ENCODE data around the gene LBP.
"Not testable (repeated sequence)": the region's sequence is repeated elsewhere in the genome, so short reads cannot be mapped to it uniquely, and the experiment has no call there.

LBP gene

DNA sequence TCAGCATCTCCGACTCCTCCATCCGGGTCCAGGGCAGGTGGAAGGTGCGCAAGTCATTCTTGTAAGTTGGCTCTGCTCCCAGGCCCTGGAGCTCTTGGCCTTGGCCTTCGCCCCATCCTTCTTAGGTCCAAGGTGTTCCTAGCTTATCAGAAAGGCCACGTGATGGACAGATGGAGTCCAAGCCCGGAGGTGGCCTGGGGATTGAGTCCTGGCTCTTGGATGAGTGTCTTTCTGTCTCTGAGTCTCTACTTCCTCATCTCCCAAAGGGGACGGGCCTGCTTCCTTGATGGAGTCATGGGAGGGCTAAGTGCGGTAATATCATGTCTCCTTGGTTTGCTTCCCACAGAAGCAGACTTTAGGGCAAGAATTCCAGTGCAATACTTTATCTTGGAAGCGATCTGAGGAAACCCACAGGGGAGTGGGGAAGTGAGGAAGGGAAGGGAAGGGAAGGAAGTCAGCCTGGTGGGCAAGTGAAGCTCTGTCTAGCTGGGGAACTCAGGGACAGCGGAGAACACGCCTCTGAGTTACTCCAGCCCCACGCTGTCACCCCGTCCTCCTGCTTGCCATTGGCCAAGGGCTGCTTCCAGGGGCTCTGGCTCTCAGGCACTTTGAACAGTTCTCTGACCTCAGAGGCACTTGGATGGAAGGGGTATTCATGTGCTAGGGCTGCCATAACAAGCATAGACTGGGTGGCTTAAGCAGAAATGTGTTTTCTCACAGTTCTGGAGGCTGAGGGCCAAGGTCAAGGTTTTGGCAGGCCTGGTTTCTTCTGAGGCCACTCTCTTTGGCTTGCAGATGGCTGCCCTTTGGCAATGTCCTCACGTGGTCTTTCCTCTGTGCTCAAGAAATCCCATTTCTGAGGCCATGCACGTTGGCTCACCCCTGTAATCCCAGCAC, 4.8 kb downstream of the LBP start:
- no peak for DNase-seq

- no peak for DNase-seq
Measured at GRCh38 chr20:38353316-38353715, 7.0 kb downstream of the LBP start.

DNA sequence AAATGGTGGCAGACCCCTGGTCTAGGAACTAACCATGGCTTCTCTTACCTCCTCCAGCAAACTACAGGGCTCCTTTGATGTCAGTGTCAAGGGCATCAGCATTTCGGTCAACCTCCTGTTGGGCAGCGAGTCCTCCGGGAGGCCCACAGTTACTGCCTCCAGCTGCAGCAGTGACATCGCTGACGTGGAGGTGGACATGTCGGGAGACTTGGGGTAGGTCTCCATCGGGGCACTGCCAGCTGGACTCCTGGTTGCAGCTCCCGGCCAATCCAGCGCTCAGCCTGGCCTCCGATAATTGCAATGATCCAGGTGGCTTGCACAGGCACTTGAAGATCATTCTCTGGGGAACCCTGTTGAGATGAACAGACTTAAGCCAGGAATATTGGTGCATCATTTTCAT, 7.9 kb downstream of the LBP start:
- no peak for DNase-seq

DNA sequence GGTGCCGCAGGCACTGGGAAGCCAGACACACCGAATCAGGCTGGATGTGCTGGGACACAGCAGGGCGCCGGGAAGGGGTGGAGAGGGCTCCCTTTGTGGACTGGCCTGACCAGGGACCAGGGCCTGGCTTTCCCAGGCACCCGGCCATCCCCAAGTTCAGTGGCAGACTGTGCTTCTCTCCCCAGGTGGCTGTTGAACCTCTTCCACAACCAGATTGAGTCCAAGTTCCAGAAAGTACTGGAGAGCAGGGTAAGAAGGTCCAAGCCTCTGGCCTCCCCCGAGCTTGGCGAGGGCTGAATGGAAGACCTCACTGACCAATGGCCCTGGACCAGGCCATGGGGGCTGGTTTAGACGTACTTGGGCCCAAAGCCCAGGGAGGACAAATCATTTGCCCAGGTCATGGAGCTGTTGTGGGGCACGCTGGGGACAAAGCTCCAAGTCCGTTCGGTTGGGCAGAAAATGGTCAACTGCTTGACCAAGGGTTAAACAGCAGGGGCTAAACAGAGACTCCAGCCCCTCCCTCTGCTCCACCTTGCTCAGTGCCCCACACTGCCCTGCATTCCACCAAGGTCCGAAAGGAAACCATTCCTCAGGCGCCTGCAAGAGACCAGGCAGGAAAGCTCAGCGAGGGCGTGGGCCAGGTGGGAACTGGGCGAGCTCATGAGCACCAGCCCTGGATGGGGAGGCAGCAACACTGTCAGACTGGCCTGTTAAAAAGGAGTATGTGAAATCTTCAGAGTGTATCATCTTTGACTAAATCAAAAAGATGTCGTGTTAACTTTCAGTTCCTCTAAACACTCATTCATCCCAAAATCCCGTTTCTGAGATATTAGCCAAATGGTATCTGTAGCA, 9.1 kb downstream of the LBP start:
- DNase-seq: no peak

DNA sequence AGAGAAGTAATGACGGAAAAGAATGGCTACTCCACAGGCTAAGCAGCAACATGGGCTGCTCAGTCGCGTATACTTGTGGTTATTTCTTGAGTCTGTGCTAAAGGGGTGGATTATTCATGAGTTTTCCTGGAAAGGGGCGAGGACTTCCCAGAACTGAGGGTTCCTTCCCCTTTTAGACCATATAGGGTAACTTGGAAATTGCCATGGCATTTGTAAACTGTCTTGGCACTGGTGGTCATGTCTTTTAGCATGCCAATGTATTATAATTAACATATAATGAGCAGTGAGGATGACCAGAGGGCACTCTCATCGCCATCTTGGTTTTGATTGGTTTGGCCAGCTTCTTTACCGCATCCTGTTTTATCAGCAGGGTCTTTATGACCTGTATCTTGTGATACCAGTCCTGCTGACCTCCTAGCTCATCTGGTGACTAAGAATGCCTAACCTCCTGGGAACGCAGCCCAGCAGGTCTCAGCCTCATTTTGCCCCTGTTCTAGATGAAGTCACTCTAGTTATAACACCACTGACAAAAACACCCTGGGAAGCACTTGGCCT, 11.4 kb downstream of the LBP start:
- DNase-seq: no peak

DNA sequence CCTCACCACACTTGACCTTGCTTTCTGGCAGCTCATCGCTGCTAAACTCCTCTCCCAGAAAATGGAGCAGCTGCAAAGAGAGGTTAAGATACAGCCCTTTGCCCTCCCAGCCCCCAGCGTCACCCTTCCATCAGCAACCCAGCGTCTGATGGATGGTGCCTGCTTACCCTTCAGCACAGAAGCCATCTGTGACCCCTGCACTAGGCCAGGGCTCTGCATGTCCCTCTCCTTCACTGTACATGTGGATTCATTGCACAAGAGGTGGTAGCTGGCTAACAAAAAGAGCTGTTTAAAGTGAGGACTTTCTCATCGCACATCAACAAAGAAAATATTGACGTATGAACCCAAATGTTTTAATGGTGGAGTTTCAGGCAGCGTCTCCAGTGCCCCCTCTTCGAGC, 12.3 kb downstream of the LBP start:
- no peak for DNase-seq

DNA sequence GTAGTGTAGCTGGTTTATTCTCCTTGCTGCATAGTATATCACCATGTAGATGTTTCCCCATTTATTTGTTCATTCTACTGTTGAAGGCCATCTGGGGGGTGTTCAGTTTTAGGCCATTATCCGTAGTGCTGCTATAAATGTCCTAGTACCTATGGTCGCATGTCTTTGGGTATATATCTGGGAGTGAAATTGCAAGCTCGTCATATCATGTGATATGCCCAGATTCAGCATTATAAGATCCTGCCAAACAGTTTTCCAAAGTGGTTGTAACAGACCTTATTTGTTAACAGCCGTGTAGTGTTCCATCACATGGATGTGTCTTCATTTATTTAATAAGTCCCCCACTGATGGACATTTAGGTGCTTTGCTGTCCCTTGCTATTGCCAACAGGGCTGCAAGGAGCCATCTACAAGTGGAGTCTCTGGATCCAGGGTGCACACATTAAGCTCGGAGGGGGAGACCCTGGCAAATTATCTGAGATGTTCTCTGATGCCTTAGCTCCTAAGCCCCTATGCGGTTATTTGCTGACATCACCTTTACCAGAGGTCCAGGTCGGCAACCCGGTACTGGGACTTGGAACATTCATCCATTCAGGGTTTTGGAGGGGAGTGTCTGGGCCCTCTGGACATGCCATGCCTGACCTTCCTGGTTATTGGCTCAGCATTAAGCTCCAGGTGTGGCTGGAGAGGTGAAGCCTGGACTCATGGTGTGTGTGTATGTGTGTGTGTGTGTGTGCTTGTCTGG, 16.9 kb downstream of the LBP start:
- no peak for DNase-seq

DNA sequence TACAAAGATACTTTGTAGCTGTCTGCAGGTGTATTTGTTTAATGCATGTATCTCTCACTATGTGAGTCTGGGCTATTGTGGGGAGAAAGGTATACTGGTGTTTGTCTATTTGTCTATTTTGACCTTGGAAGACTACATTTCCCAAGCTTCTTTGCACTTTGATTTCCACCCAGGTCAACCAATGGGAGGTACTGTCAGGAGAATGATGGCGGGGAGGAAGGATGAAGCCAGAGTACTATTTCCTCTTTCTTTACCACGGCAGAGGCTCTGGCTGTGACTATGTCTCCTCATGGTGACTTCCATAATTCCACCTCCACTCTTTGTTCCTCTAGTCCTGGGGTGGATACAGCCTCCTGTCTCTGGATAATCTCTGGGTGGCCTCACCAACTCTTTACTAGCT, 23.1 kb downstream of the LBP start:
- no peak for DNase-seq

DNA sequence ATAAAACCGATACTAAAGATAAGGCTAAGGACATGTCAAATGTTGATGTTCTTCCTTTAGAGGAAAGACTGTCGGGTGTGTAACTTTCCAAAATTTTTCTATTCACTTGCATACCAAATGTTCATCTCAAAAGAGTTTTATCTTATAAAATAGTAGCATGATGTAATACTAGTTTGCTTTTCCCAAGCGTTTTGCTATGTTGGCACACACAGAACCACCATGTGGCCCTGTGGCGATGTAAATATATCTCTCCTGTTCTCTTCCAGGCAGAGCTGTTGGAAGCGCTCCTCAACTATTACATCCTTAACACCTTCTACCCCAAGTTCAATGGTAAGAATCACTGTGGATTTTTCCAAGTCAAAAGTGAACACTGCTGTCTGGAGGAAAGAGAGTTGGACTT, 26.5 kb downstream of the LBP start:
- DNase-seq: no peak

DNA sequence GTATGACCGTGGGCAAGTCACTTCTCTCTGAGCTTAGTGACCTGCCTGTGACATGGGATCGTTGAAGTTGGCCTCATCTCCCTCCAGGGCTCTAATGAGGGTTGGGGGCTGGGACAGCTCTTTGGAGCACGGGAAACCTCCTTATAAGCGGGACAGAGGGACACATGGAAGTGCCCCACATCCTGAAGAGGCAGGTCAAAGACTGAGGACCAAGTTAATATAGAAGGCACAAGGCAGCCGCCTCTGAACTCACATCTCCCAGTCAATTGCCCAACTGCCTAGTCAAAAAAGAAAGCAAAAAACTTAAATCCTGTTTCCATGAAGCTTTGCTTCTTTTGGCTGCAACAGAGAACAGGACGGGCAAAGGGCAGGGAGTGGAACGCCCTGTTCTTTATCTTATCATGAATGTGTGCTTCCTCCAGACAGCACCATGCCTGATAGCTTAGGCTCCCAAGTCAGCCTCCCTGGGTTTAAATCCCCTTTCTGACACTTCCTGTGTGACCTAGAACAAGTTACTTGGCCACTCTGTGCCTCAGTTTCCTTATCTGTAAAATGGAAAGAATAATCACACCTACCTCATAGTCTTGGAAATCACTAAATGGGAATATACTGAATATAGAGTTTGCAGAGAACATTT, 27.1 kb downstream of the LBP start:
- no peak for DNase-seq

GRCh38 chr20:38373898-38374297, 27.6 kb downstream of the LBP start:
- no peak for DNase-seq

DNA sequence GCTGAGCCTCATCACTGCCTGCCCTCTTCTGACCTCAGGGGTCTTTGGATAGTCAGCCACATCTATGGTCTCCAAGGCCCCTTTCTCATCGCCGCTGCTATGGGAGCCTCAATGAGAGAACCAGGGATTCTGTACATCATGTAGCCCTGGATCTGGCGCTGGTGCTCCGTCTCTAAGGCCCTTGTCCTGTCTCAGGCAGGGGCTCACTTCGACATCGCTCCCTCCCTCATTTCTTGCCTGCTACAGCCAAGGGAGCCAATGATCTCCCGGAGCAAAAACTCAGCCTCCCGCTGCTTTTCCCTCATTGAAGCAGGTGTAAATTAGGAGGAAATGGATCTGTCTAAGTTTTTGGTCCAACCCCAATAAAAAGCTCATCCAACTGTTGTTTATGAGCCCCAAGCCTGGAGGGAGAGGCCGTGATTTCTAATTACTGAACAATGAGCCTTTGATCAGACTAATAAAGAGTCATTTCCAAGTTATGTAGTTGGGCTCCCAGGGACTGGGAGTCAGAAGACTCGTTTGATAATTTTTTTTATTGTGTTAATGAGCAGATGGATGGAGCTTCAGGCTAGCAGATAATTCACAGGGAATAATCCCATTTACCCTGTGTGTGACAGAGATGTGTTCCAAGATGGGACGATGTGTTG, 30.9 kb downstream of the LBP start:
- DNase-seq: no peak

DNA sequence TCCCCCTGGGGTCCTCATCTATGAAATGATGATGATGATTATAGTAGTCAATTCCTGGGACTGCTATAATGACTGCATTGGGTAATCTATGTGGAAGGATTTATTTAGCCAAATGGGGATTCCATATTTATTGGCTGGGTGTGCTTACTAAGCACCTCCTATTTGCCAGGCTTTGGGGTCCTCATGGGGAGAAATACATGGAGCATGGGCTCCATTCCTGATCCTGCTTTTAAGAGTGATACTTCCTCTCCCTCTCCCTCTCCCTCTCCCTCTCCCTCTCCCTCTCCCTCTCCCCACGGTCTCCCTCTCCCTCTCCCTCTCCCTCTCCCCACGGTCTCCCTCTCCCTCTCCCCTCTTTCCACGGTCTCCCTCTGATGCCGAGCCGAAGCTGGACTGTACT, 31.6 kb downstream of the LBP start:
- DNase-seq: not testable (repeated sequence)

GRCh38 chr20:38383147-38383546, 36.9 kb downstream of the LBP start:
- DNase-seq: no peak

DNA sequence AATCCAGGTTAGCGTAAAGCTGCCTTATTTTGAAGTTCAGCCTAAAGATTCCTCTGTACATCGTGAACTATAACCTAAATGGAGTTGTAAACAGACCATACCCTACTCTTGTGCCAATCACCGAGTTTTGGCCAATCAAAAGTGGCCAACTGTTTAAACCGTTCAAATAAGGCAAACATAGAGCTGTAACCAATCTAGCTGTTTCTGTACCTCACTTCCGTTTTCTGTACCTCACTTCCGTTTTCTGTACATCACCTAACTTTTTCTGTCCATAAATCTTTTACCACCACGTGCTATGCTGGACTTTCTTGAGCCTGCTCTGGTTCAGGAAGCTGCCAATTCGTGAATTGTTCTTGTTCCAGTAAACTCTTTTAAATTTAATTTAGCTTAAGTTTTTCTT, 39.7 kb downstream of the LBP start:
- DNase-seq: no peak

GRCh38 chr20:38386851-38387250, 40.6 kb downstream of the LBP start:
- DNase-seq: no peak

DNA sequence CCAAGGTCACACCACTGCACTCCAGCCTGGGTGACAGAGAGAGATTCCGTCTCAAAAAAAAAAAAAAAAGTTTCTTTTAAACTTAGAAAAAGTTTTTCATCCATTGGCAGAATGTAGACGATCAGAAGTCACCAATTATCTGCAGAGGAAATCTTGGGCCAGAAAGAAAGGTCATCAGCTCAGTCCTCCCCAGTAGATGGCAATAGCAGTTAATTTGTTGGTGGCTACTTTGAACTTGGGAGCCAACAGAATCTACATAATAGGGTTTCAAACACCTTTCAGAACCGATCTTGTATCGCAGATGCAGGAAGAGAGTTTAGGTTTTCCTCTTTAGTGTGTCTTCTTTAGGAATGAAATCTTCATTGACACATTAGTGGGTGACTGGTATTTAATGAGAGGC, 41.7 kb downstream of the LBP start:
- DNase-seq: no peak

DNA sequence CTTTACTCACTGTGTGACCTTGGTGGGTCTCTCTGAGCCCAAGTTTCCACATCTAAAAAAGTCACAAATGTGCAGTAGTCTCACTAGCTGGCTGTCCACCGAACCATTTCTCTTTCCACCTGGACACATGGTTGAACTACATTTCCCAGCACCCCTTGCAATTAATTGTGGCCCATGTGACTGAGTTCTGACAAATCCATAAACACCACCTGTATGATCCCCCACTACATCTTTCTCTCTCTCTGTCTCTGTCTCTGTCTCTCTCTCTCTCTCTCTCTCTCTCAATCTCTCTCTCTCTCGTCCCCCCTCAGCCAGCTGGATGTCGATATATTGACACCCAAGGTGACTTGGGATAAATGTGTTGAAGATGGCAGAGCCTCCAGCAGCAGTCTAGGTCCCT, 46.1 kb downstream of the LBP start:
- DNase-seq: no peak

- DNase-seq: no peak
Measured at GRCh38 chr20:38393259-38393658, 47.0 kb downstream of the LBP start.

DNA sequence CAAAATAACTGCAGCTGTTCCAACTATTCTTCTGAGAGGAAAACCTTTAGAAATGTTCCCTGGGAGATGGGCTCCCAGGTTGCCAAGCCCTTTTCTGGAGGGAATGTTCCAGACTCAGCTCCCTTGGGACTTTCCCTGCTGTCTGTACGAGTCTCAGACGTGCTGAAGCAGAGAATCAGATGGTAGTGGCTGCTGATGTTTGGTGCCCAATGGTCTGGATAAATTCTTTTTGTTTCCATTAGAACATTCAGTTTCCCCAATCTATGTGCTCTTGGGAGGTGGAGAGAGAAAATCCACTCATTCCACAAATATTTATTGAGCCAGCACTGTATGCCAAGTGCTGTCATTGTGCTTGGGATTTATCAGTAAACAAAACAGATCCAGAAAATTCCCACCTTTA, 48.9 kb downstream of the LBP start:
- no peak for DNase-seq

DNA sequence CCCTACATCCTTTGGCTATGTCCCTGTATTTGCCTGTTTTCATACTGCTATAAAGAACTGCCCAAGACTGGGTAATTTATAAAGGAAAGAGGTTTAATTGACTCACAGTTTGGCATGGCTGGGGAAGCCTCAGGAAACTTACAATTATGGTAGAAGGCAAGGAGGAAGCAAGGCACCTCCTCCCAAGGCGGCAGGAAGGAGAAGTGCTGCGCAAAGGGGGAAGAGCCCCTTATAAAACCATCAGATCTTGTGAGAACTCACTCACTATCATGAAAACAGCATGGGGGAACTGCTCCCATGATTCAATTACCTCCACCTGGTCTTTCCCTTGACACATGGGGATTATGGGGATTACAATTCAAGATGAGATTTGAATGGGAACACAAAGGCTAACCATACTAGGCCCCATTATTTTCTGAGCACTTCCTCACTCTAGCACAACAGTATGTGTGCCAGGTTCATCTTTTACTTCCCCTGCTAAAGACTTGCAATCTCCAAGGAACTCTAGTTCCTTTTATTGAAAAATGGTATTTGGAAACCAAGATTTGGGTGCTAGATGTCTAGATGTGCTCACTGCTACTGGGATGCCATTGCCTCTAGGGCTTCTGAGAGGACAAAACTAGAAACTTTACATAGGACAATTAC, 49.6 kb downstream of the LBP start:
- not testable (repeated sequence) for DNase-seq

DNA sequence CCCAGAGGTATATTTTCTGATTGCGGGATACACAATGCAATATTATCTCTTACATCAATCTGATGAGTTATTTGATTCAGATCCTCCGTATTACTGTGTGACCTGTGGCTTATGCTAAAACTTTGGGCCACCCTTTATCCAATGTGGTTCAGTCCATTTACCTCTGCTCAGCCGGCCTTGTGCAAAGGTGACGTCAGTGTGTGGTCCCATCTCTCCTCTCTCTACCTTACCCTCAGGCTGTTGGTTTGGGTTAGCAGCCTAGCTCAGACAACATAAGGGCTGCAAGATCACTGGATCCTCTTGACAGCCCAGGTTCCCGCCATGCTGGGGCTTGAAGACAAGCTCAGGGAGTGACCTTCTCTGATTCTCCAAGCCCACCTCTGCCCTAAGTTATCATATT, 55.8 kb downstream of the LBP start:
- DNase-seq: no peak
